Stimulated activated CD8-positive, alpha-beta memory T cell treated with anti-CD3 and anti-CD28 coated beads, Interleukin-7, amount 100 ng/mL, for 1 hour (primary cell): Measurements from ENCODE around the gene DNAH3.
"Not testable (repeated sequence)": the region's sequence is repeated elsewhere in the genome, so short reads cannot be mapped to it uniquely, and the experiment has no call there.

Experiments used
- DNase-seq, 2 donors: peaks; one replicate each; pipeline ENCODE4 v3.0.0-alpha.2; 2020; ENCODE audit warnings: low read depth in 2 of 2

DNAH3 gene

DNA sequence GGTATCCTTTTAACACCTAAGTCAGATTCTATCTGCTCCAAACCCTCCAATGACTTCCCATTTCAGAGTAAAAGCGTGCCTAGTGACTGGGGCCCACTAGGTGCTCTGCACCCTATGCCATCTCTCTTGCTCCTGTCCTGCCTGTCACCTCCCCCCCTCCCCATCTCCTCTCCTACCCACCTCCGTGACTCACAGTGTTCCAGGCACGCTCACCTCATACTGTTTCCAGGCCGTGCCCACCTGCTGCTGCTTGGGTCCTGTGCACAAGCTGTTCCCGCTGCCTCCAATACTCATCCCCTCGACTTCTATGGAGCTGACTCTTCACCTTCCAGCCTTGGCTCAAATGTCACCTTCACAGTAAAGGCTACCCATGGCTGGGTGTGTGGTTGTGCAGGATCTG lies 21.7 kb downstream of the DNAH3 start:
- no peak for DNase-seq

- DNase-seq = no peak
Measured at GRCh38 chr16:21126518-21126917, 24.1 kb downstream of the DNAH3 start.

- DNase-seq = no peak
Measured at GRCh38 chr16:21125191-21125590, 25.5 kb downstream of the DNAH3 start.

DNA sequence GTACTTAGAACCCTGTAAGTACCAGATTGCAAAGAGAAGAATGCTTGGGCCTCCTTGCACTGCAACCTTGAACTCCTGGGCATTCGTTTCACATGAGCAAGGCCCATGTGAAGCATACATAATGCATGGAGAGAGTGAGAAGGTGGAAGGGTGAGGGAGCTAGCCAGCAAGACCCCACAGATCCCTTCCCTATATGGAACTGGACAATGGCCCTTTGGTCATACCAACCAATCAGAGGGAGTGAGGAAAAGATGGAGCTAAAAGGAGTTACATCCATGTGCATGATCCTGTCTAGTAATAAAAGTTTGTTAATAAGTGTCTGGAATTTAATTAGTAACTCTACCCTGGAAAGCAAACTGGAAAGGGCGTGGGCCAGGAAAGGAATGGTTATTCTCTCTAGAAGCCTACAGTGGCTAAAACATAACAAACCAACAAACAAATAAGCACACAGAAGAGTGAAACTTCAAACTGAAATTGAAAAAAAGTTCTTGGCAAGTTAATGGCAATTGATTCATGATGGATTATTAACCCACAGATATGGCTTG lies 29.6 kb downstream of the DNAH3 start:
- DNase-seq = no peak

GRCh38 chr16:21117567-21117966 lies 33.1 kb downstream of the DNAH3 start:
- DNase-seq = no peak

- no peak for DNase-seq
Measured at GRCh38 chr16:21116148-21116693, 34.4 kb downstream of the DNAH3 start.

- DNase-seq = not testable (repeated sequence)
Measured at GRCh38 chr16:21115551-21115950, 35.1 kb downstream of the DNAH3 start.

DNA sequence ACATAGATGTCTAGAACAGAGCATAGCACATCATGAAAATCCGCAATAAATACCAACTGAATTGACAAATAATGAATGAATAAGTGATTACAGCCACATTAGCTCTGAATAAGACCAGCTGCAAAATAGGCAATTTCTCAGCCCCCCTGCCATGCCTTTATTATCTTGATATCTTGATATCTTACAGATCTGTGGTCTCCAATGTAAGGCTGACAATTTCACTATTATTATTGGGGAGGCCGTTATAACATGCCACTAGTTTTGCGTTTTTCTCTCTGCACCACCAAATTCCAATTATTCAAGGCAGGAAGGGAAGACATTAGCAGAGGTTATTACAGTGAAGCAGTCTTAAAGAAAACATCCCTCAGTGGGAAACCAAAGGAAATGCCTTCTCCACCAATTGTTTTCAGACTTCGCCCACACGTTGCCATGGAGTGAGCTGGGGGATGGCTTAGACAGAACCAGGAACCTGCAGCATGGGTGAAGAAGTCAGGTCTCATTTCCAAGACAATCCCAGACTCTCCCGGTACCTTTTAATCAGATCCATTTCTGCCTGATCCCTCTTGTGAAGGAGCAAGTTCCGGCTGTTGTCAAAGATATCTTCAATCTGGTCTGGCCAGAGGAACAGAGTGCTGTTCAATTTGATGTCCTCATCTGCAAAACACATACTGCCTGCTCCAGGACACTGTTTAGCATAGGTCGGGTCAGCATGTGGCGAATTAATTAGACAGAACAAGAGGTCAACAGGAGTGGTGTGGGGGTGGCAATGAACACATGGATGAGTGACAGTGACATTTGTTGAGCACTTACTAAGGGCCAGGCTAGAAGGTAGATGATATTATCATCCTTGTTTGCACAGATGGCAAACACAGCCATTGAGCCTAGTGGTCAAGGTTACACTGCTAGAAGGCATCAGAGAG lies 46.4 kb downstream of the DNAH3 start:
- no peak for DNase-seq

GRCh38 chr16:21101631-21102420 lies 48.8 kb downstream of the DNAH3 start:
- DNase-seq = no peak

DNA sequence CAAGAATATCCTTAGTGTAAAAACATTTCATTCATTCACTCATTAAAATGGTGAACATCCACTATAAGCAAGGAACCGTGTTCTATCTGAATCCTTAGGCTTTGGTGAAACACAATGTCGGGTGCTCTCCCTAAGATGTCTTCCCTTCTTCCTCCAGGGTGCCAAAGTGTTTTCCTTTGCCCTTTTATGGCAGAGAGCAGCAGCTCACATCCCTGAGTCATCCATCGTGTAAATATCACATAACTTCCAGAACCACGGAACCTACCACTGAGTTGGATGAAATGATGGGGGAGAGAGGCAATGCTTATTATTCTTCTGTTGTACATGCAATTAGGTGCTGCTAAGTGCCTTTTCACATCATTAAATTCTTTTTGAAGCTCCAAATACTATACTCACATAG lies 50.2 kb downstream of the DNAH3 start:
- DNase-seq = no peak

DNA sequence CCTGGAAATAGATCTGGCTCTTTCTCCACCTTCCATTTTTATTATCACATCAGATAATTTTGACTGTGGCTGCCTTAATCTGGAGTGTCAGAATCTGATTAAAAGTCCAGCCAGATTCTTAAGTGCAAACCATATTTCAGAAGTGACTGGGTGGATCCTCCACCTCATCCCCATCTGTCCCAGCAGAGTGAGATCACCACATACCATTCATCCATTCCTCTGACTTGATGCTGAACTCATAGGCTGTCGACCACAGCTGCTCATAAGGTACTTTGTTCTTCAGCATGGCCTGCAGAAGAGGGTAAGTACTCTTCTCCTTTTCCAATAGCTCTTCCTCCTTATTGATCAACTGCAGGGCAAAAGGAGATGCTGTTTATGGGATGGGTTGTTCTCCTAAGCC lies 53.5 kb downstream of the DNAH3 start:
- no peak for DNase-seq

DNA sequence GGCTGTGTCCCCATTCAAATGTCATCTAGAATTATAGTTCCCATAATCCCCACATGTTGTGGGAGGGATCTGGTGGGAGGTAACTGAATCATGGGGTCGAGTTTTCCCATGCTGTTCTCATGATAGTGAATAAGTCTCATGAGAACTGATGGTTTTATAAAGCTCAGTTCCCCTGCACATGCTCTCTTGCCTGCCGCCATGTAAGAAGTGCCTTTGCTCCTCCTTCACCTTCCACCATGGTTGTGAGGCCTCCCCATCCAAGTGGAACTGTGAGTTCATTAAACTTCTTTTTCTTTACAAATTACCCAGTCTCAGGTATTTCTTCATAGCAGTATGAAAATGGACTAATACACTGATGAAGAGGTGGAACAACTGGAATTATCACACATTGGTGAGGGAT lies 55.9 kb downstream of the DNAH3 start:
- not testable (repeated sequence) for DNase-seq

DNA sequence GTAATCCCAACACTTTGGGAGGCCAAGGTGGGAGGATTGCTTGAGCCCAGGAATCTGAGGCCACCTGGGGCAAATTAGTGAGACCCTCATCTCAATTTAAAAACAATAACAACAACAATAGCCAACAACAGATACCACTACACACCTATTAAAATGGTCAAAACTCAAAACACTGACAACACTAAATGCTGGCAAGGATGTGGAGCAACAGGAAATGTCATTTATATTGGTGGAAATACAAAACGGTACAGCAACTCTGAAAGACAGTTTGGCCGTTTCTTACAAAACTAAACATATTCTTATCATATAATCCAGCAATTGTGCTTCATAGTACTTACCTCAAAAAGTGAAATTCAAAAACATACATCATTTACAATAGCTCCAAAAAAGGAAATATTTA lies 57.7 kb downstream of the DNAH3 start:
- no peak for DNase-seq

- DNase-seq = no peak
Measured at GRCh38 chr16:21088646-21089538, 61.8 kb downstream of the DNAH3 start.

DNA sequence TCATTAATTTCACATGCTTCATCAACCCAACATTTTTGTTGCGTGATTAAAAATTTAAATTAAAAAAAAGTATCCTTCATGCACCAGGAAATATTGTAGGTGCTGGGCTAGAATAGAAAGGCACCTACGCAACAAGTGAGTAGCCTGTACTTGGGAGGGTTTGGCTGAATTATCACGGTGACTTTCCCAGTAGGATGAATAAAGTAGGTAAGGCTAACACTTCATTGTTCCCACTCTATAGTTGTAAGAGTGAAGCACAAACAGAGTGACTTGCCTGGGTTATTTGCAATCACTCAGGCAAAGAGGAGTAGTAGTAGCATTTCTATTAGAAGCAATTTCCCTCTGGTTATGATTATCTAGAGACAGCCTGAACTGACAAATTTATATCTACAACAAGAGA lies 62.5 kb downstream of the DNAH3 start:
- no peak for DNase-seq

DNA sequence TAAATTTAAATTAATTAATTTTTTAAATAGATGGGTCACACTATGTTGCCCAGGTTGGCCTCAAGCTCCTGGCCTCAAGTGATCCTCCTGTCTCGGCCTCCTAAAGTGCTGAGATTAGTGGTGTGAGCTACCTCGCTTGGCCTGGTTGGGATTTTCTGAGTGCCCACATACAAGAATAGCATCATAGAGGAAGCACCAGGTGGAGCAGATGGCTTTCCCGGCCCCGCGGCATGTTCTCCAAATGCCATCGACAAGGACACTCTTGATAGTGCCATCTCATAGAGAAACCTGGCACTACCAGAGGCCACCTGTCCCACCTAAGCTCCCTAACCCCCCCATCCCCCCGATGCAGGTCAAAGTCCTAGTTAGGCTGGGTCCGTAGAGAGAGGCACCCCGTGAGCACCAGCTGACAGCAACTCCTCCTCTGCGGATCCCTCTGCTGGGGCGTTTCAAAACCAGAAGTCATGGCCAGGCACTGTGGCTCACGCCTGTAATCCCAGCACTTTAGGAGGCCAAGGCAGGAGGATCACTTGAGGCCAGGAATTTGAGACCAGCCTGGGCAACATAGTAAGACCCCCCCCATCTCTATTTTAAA lies 65.9 kb downstream of the DNAH3 start:
- no peak for DNase-seq

- DNase-seq = peak in 1 of 2 donors; percentile 9
Measured at GRCh38 chr16:21083729-21084268, 66.8 kb downstream of the DNAH3 start.

DNA sequence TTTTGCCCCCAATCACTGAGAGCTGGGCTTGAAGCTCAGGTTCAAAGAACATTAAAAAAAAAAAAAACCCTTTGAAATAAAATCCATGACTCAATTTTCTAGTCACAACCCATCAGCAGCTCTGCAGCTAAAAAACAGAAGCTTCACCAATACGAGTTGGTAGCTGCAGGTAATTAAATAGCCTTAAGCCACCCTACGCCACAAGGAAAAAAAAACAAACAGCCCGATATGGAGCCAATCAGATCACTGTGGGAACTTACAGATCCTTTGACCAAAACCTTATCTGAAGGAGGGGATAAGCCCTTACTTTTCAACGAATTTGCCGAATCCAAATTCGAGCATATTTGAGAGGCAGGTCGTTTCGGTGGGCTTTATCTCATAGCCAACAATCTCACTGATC lies 69.3 kb downstream of the DNAH3 start:
- DNase-seq = no peak

DNA sequence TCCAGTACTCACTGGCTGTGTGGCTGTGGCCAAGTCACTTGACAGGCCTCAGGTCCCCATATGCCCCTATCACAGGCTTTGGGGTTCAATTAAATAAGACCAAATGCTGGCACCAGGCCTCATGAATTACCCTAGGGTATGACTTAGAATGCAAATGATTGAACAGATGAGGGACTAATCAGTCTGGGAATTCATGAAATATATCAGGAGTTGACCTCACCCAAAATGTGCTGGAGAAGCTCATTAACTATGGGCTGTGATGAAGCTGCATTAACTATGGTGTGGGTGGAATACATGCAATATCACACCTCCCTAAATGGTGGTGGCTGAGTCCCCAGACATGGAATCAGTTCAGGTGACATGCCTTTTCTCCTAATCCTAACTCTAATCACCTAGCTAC lies 72.1 kb downstream of the DNAH3 start:
- no peak for DNase-seq

DNA sequence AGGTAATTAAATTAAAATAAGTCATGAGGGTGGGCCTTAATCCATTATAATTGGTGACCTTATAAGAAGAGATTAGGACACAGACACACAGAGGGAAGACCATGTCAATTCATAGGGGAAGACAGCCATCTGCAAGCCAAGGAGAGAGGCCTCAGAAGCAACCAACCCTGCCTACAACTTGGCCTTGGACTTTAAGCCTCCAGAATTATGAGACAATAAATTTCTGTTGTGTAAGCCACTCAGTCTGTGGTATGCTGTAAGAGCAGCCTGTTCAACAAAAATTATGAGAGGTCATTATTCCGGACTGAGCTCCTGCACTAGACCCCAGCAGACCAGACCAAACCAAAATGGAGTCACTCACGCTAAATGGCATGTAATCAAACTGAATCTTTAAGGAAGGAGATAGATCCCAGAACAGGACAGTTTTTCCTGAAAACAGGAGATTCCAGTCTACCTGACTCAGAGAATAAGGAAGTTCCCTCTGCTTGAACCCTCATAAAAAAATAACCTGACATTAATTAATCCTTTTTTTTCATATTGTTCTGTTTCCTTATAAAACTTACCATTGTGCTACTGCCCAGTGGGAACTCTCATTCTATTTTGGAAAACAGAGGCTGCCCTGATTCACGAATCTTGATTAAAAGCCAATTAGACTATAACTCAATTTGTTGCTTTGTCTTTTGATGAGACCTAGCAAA lies 74.3 kb downstream of the DNAH3 start:
- DNase-seq = no peak
